ENCODE data around the gene ZFYVE28. TPM values are rescaled to one million over a fixed set of nuclear protein-coding genes. Genes with fewer than 3 reads are reported as not detected.
A peak's percentile ranks its signal among the peaks of the same experiment; 100 is the strongest.

The ZFYVE28 gene
- total and polyA plus RNA-seq, 2 of the 8 experiments (the other 6 are each of a cell fraction or from before 2014, with no cell fraction given) = 1.7 to 4.9 TPM

DNA sequence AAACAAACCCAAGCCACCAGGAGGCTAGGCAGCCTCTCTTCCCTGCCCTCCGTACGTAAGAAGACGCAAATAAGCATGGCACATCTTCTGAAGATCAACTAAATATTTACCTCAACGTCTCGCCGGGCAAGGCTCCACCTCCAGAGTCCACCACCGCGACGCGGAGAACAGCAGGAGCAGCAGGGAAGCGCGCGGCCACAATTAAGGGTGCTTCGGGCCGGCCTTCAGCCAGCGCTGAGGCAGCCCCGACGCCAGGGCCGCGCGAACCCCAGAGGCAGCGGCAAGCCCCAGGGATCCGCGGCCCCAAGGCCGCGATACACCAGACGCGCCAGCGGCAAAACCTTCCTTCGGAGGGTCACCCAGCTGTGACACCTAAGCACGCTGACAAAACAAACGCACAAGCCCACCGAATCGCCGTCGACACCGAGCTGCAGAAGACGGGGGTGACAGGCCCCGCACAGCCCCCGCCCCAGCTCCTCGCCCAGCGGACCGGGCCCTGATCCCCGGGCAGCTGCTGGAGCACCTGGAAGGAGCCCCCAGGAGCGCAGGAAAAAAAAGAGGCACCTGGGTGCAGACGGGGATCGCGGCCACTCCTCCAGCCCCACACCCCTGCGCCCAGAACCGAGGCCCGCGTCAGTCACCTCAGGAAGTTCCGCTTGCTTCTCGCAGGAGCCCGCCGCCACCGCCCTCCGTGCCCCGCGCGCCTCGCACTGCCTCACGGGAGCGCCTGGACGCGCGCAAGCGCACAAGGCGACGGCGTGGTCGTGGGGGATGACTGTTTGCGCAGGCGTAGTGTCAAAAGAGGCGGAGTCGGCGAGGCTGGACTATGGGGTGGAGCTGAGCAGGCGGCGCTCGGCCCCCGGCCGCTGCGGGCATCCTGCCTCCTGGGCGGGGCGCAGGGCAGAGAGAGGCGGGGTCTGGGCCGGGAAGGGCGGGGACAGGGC lies 176.8 kb downstream of the ZFYVE28 start, which contains the start of the genes HAUS3 and POLN (continued):
- TF ChIP-seq KDM5A (IDR thresholded peaks at IDR 0.05; ENCODE audit: low read length) = no peak
- no peak for TF ChIP-seq EGR1 (IDR thresholded peaks at IDR 0.05; ENCODE audit: borderline replicate concordance, low read depth, low read length)
- no peak; the same call in 1 of the 2 replicates for TF ChIP-seq RBBP5 (IDR thresholded peaks at IDR 0.05; ENCODE audit: borderline replicate concordance, low read depth, low read length)
- TF ChIP-seq, protein P1, sequence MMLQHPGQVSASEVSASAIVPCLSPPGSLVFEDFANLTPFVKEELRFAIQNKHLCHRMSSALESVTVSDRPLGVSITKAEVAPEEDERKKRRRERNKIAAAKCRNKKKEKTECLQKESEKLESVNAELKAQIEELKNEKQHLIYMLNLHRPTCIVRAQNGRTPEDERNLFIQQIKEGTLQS (IDR thresholded peaks at IDR 0.05; ENCODE audit: insufficient read depth, low read depth, low read length) = no peak
- TF ChIP-seq FOSL1 (IDR thresholded peaks at IDR 0.05; ENCODE audit: insufficient read depth, low read depth, low read length) = no peak
- no peak for TF ChIP-seq NANOG (IDR thresholded peaks at IDR 0.05; ENCODE audit: insufficient read depth, low read depth, low read length, poor library complexity, severe bottlenecking)
- TF ChIP-seq, protein P2, sequence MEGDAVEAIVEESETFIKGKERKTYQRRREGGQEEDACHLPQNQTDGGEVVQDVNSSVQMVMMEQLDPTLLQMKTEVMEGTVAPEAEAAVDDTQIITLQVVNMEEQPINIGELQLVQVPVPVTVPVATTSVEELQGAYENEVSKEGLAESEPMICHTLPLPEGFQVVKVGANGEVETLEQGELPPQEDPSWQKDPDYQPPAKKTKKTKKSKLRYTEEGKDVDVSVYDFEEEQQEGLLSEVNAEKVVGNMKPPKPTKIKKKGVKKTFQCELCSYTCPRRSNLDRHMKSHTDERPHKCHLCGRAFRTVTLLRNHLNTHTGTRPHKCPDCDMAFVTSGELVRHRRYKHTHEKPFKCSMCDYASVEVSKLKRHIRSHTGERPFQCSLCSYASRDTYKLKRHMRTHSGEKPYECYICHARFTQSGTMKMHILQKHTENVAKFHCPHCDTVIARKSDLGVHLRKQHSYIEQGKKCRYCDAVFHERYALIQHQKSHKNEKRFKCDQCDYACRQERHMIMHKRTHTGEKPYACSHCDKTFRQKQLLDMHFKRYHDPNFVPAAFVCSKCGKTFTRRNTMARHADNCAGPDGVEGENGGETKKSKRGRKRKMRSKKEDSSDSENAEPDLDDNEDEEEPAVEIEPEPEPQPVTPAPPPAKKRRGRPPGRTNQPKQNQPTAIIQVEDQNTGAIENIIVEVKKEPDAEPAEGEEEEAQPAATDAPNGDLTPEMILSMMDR (IDR thresholded peaks at IDR 0.05; ENCODE audit: control extremely low read depth in 1 of 3, insufficient read depth in 1 of 3, low read depth in 1 of 3, low read length in 3 of 3) = 0 out of 4 replicates have a peak, but pooled peaks of 1 of the 3 experiments have one; percentile 4
- TF ChIP-seq USF2 (IDR thresholded peaks at IDR 0.05; ENCODE audit: low read length) = no peak
- TF ChIP-seq SIX5 (IDR thresholded peaks at IDR 0.05; ENCODE audit: low read depth, low read length) = no peak
- no peak for TF ChIP-seq ZNF274 (IDR thresholded peaks at IDR 0.05; ENCODE audit: borderline replicate concordance, extremely low read depth, low read length)
- no peak for TF ChIP-seq TEAD4 (IDR thresholded peaks at IDR 0.05; ENCODE audit: low read depth, low read length)
- no peak for TF ChIP-seq TCF12 (IDR thresholded peaks at IDR 0.05; ENCODE audit: low read depth, low read length)
- no peak for TF ChIP-seq POLR2AphosphoS5 (IDR thresholded peaks at IDR 0.05; ENCODE audit: low read depth, low read length)
- TF ChIP-seq EP300 (IDR thresholded peaks at IDR 0.05; ENCODE audit: borderline replicate concordance in 1 of 2, low read depth in 2 of 2, low read length in 2 of 2) = no peak
- no peak for TF ChIP-seq POU5F1 (IDR thresholded peaks at IDR 0.05; ENCODE audit: low read depth, low read length)

All from H1 (cell line).